Renal pelvis (tissue), 12 donors: ENCODE measurements around the gene NANOGP8. TPM values are rescaled to one million over a fixed set of nuclear protein-coding genes. Genes with fewer than 3 reads are reported as not detected.
"Not testable (repeated sequence)": the region's sequence is repeated elsewhere in the genome, so short reads cannot be mapped to it uniquely, and the experiment has no call there.

ENCODE experiments used
- DNase-seq: peaks from one replicate; pipeline ENCODE4 v3.0.0-alpha.2; 2013
- long read RNA-seq, 16 experiments: transcript quantifications; one replicate each; lab custom pipeline, GENCODE V29; 2026
- polyA plus RNA-seq, 3 donors: library from polyadenylated mRNA; unstranded; fragments of 120-200 nt; gene quantifications; one replicate each; pipeline ENCODE4 v1.2.1, GENCODE V29; 2013; ENCODE audit not compliant: insufficient read length in 3 of 3

The NANOGP8 gene, protein sequence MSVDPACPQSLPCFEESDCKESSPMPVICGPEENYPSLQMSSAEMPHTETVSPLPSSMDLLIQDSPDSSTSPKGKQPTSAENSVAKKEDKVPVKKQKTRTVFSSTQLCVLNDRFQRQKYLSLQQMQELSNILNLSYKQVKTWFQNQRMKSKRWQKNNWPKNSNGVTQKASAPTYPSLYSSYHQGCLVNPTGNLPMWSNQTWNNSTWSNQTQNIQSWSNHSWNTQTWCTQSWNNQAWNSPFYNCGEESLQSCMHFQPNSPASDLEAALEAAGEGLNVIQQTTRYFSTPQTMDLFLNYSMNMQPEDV
- polyA plus RNA-seq, result under 1 TPM in 2 of 3 donors, not detected in 1; 0.69 to 0.78 TPM
- long read RNA-seq, donor 1, partial matches to known transcripts, result 0 of 1 reads
- long read RNA-seq, donor 1, other reads (novel, unspliced or antisense), result 0 of 1 reads
- long read RNA-seq, donor 2, partial matches to known transcripts, result 0 of 1 reads
- long read RNA-seq, donor 2, other reads (novel, unspliced or antisense), result 0 of 1 reads
- long read RNA-seq, donor 3, result 0 reads
- long read RNA-seq, donor 4, result 0 reads
- long read RNA-seq, donor 5, result 0 reads
- long read RNA-seq, donor 6, result 0 reads
- long read RNA-seq, donor 7, result 0 reads
- long read RNA-seq, donor 8, result 0 reads
- long read RNA-seq, donor 9, partial matches to known transcripts, result 0 of 1 reads
- long read RNA-seq, donor 9, other reads (novel, unspliced or antisense), result 0 of 1 reads
- long read RNA-seq, donor 10, result 0 reads
- long read RNA-seq, donor 11, result 0 reads
- long read RNA-seq, donor 12, partial matches to known transcripts, result 0 of 4 reads
- long read RNA-seq, donor 12, other reads (novel, unspliced or antisense), result 0 of 4 reads
- long read RNA-seq, donor 13, partial matches to known transcripts, result 0 of 1 reads
- long read RNA-seq, donor 13, other reads (novel, unspliced or antisense), result 0 of 1 reads
- long read RNA-seq, donor 14, result 0 reads
- long read RNA-seq, donor 15, result 0 reads
- long read RNA-seq, donor 16, result 0 reads

DNA sequence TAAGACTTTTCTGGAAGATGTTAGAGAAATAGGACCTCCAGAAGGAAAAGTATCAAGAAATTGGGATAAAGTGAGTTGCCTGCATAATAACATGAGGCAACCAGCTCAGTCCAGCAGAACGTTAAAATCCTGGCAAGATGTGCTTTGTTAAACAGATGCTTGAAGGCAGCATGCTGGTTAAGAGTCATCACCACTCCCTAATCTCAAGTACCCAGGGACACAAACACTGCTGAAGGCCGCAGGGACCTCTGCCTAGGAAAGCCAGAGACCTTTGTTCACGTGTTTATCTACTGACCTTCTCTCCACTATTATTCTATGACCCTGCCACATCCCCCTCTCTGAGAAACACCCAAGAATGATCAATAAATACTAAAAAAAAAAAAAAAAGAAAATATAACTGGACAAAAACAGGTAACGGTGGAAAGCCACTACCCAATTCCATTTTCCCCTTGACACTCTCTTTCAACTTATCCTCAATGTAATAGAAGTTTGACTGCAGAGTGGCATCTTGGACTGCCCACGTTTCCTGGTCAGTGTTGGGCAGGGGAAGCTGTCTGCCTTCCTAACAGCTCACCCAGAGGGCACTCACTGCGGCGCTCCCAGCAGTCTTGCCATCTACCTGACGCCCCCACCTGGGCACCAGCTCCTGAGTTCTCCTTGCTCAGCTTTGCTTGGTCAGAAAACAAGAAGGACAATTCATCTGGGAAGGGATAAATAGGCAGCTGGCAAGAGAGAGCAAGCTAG is at the start of gene NANOGP8:
Gene NANOGP8, minus strand, starts transcription at position 120 of the 744 bp plus-strand sequence. CDS start 185 bp downstream, outside the sequence.
- not testable (repeated sequence) for DNase-seq

DNA sequence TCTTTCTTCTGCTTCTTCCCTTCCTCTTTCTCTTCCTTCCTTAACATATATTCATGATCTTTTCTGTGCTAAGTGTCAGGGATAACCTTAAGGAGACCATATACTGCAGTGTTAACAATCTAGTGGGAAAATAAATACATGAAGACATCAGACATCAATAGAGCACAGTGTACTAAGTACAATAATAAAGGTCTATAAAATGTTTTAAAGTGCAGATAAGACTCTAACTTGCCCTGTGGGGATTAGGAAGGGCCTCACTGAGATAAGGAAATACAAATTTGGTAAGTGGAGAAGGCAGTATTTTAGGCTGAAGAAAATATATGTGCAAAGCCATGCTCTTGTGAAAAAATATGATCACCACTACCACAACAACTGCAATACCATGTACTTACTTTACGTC is 49.2 kb upstream of the NANOGP8 start:
- no peak for DNase-seq

DNA sequence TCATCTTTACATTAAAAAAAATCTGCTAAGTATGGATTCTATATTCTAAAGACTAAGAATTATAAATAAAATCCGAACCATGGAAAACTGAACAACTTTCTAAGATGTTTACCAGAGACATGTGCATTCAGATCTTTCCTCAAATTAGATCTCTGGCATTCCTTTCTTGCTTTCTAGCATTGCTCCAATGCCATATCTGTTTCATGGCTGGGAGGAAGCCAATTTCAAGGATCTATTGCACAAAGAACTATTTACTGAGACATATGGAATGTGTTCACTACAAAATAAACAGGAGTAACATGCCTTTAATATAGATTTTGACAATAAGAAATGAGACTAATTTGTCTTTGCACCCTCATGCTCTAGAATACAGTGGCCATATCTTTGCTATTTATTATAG is 45.1 kb upstream of the NANOGP8 start:
- DNase-seq, result no peak

DNA sequence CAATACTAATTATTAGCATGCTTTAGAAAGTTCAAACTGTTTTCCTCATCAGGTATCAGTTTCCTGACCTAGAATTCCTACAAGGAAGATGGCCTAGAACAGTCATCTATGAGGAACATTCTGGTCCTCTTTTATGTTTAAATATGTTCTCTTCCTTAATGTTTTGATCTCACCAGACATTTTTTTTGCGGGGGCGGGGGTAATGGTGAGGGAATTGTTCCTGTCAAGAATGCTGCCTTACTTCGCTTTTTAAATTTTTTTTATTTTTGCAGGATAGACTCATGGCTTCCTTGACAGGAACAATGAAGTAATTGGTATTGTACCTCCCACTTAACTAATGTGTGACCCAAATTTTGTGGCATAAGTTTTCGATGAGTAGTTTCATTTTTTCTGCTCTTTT is 44.3 kb upstream of the NANOGP8 start:
- DNase-seq, result no peak

DNA sequence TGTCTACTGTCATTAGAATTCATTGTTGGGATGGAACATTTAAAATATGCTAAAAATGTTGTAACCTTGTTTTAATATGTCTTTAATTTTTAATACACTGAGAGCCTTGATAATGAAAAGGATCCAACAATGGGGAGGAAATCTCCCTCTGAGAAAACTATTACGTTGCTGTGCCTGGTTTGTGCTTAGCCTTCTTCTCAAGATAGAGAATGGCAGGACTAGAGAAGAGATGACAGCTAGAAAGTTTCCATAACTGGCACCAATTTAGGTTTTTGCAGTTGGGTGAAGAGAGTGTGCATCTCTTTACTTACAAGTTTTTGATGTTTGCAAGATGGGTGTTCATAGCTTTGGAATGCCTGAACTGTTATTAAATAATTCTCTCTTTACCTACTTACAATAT is 42.6 kb upstream of the NANOGP8 start:
- DNase-seq, result no peak

DNA sequence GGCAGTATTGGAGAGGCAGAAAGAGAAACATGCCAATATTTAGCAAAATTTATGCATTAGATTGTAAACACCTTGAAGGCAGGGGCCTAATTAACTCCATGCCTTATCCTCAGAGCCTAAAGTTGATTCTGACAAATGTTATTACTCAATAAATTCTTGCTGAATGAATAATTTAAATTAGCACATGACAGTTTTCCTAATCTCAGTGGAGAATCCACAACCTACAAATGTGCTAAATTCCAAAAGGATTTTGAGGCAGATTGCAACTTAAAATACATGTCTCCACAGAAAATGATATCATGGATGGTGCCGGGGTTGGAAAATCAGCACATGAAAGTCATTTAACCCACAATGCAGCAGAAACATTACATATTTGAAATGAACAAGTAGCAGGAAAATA is 41.1 kb upstream of the NANOGP8 start:
- no peak for DNase-seq

DNA sequence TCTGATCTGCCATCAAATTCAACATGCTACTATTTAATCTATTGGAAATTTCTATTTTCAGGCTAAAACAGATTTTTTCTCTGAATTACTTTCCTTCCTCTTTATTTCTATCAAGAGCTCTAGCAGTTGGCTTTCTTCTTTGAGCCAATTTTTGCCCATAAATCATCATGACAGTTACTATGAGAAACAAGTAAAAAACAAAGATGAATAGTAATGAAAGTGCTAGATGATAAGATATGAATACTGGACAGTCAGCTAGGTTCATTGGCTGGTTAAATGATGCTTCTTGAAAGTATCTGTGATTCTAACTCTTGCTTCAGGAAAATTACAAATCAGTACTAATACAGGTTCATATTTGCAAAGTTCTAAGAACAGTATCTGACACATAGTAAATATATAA is 38.6 kb upstream of the NANOGP8 start:
- DNase-seq, result no peak

DNA sequence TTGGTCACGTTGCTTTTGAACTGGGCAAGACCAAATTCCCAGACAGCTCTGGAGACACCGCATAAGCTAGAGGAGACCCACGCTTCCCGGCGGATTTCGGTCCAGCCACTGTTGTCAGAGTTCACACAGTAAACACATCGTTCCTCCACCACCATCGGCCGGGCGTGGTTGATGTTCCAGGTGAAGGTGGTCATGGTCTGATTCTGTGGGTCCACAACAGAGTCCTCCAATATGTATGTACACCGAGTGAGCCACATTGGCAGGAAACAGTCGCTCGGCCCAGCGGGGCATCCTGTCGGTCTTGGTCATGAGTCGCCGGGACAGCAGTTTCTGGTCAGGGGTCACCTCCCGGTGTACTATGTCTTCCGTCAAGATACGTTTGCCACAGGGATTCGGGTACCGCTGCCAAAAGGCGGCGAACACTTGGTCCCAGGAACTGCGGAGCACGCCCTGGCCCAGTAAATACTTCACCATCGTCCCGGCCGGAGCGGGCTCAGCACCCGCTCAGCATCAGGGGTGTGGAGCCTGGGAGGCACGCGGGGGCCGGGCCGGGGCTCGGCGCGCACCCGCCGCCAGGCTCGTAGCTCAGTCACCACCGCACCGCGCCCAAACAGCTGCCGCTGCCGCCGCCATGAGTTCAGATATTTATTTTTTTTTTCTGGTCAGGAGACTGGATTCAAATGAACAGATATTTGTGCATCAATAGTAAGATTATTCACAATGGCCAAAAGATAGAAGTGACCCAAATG is 36.7 kb upstream of the NANOGP8 start:
- no peak for DNase-seq

DNA sequence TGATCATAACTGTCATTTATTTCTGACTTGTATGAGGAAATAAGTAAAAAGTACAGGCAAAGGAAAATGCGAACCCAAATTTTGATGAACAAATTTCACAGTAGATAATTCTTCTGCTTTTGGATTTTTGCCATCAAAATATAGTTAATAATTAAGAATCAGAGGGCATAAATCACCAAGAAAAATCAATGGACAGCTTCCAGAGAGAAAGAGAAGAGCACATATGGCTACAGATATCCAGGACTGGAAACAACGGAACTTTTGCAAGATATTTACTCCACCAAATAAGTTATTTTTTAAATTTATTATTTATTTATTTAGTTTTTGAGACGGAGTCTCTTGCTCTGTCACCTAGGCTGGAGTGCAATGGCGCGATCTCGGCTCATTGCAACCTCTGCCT is 35.1 kb upstream of the NANOGP8 start:
- DNase-seq, result no peak

DNA sequence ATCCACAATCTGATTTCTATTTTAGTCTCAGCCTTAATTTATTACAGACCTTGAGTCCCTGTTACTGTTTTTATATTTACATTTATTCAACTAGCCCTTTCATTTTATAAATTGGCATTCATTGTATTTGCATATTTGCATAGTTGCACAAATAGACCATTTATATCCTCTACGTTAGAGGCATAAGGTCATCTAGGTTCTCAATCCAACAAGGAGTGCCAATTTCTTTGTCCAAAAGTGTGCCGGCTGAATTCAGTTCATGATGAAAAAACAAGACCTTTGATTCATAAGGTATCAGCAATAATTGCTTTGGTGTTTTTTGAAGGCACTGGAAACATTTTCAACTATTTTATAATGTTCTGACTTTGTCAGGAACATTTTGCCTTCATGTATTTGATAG is 33.9 kb upstream of the NANOGP8 start:
- no peak for DNase-seq

DNA sequence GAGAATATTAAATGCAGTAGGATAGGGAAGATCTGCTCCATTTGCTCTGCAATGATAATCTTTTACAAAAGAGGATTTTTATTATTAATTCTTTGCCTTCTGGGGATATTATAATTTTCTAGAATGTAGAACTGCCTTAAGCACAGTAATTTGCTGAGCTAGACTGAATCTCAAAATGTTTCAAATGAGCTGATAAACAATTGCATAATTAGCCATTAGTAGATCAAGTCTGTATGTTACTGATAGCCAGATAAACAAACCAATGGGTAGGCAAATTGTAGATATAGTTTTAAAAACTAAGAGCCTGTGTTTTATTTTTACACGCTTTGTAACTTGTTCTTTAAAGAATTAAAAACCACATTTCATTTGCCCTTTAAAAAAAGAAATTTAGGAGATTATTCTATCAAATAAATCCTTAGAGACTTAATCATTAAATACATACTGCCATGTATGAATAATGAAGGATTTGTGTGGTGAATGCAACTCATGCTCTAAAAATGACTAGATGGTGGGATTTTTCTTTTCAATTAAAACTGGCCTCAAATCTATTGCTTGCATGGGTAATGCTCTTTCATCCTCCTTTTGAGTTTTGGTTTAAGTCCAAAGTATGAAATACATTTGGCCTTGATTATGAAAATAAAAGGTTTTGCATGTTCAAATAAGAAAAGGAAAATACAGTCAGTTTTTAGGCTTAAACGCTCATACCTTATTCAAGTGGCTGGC is 32.6 kb upstream of the NANOGP8 start:
- DNase-seq, result no peak

DNA sequence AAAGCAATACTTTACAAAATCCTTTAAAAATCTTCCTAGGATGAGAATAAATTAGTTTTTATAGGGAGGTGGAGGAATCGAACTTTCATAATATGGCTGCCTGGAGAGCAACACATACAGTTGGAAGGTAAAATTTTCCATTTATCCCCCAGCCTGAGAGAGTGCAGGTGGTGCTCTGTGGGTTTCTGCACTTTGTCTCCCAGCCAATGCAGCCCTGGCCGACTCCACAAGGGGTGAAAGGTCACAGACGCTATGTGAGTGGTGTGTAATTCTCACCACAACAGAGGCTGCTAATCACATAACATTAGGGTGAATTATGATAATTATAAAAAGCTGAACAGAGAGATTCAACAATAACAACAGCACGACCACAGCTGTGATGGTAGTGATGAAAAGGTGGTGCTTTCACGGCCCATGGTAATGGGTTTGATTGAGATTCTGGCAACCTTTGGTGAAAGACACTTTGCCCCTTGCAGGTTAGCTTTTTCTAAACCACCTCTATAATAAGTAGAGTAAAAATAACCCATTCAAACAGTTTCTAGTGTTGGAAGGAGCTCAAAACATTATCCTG is 30.1 kb upstream of the NANOGP8 start:
- DNase-seq, result no peak

DNA sequence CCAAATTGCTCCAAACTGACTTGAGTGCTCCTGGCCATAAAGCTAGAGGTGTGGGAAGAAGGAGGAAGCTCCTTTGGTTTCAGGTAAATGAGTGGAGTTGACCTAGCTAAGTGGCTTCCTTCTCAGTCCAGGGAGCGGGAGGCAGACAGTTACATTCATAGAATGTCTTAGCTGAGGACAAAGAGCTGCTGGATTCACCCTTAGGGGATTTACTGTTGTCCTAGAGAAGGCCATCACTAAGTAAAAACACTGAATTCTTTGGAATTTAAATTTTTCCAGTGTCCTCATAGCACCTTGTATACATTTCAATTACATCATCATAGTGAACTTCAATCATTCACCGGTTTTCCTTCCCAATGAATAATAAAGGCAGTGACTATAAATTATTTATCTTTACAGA is 27.3 kb upstream of the NANOGP8 start:
- DNase-seq, result no peak

DNA sequence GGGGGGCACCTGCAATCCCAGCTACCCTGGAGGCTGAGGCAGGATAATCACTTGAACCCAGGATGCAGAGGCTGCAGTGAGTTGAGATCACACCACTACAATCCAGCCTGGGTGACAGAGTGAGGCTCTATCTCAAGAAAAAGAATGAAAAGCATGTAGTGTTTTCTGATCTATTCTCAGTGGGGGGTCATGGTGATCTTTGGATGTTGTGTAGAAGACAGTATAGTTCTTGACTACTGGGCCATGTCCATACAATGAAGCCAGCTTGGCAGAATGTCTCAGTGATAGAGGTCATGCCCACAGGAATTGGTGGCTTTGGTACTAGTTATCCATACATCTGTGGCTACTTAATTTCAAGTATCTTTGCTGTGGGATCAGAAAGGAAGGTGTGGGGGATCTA is 26.8 kb upstream of the NANOGP8 start:
- DNase-seq, result no peak

DNA sequence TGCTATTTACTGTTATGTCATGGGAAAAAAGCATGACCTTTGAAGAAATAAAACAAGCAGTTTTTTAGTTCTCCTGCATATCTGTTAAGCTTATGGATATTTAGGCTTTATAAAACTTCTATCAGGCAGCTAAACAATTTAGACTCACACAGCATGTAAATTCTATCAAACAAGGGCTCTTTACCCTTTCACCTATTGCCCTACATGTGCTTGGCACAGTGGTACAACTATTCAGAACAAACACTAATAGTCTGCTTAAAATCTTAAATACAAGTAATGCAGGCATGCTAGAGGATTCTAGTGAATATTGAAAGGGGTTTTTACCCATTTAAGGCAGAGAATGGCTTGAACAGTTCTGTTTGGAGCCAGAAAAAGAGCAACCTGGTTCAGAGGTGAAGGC is 23.4 kb upstream of the NANOGP8 start:
- no peak for DNase-seq

DNA sequence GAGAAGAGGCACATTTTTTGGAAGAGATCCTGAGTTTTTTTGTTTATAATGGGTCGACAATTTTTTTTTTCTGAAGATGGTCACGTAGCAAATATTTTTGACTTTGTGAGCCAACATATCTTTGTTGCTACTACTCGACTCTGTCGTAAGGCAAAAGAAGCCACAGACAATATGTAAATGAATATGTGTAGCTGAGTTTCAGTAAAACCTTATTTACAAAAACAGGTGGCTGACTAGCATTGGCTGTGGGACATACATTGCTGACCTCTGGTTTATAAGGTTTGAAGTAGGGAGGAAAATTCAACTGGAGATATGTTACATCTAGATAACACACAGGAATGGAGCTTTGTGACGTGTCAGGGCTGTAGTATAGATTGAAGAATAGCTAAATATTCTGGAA is 22.5 kb upstream of the NANOGP8 start:
- no peak for DNase-seq

DNA sequence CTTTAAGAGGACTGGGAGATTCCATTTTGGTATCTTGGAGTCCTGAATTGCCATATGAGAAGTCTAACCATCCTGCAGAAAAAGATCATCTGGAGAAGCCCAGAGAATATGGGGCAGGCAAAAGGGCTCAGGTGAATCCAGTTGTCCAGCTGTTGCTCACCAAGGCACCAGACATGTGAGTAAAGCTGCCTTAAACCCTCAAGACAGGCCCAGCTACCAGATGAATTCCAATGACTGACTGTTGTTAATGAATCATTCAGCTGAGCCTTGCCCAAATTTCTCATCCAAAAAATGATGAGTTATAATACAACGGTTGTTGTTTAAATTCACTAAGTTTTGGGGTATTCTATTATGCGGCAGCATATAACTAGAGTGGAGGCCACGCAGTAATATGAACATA is 22.0 kb upstream of the NANOGP8 start:
- no peak for DNase-seq

DNA sequence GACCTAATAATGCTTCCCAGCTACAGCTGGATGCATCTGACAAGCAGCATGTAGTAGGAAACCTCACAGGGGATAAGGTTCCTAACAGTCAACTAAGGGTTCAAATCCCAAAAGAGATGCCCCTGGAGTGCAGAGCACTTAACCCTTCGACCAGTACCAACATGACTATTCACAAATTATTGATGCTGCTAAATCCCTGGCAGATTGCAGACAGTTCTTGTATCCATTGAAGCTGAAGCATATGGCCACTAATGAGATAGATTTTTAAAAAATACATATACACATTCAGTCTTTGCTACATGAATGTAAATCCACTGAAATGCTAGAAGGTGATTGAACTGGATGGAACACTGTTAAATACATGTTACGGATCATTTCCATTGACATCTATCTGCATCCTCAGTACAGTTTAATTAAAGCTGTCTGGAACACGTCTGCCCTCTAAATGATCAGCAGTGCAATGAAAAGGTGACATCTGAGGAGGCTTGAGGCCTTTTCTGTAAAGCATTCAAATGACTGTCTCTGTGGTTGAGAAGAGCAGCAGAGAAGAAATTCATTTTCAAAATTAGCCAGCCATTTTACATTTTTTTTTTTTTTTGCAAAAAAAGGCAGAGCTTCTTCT is 19.5 kb upstream of the NANOGP8 start:
- no peak for DNase-seq

DNA sequence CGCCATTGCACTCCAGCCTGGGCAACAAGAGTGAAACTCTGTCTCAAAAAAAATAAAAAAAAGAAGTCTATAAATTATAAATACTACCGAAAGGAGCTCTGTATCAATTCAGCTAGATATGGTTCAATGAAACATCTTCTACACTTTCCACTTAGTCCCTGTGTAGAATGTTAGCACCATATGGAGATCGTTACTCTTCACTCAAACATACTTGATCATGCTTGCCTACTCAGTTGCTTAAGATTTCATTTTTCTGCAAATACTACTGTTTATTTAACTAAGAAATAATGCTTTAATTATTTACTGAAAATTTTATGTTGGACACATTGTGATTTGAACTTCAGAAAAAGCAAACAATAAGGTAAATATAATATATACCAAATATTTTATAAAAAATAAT is 17.1 kb upstream of the NANOGP8 start:
- DNase-seq, result no peak

DNA sequence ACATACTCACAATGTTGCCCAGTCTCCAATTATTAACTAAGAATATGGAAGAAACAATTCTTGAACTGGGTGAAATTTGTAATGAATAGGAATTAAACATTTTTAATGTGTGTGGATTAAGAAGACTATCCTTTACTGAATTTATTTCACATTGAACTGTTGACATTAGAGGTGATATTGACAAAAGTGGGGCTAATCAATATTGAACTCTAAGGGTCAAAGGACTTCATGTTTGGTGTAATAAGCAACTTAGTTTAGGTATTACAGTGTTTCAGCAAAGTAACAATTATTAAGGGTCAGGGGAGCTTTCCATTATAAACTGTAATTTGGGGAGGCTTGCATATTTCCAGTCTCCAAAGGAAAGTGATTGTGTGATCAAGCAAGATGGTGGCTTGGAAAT is 16.2 kb upstream of the NANOGP8 start:
- no peak for DNase-seq
